Fibroblast of upper back skin (primary cell): Measurements from ENCODE around the gene TRAPPC2L.
"Not testable (repeated sequence)": the region's sequence is repeated elsewhere in the genome, so short reads cannot be mapped to it uniquely, and the experiment has no call there.

ENCODE experiments used
- DNase-seq: peaks from one replicate; pipeline ENCODE4 v3.0.0-alpha.2; 2013

The TRAPPC2L gene

DNA sequence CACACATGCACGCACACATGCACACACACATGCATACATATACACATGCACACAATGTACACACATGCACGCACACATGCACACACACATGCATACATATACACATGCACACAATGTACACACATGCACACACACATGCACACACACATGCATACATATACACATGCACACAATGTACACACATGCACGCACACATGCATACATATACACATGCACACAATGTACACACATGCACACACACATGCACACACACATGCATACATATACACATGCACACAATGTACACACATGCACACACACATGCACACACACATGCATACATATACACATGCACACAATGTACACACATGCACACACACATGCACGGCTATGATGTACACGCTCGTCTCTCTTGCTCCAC lies 37.3 kb downstream of the TRAPPC2L start:
- not testable (repeated sequence) for DNase-seq

DNA sequence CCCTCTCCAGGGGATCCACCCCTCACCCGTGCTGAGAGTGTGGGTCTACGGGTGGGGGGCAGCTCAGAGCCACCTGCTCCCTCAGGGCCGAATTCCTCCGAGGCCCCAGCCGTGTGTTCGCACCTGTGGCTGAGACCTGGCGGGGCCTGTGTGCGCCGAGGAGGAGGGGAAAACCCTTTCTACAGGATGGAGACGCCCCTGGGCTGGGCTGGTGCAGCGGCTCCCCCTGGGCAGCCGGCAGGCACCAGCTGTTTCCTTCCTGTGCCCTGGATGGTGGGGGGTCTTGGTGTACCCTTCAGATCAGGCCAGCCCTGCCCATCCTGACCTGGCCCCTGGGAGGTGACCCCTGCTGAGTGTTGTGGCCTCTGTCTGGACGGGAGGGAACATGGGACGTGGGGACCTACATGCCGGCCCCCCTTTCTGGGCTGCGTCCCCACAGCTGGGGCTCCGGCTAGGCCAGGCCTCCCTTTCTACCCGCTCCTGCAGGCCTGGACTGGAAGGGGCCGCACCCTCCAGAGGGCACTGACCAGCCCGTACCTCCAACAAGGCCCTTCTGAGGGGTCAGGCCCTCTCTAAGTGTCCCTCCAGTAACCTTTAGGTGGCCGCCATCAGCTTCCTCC lies 37.9 kb downstream of the TRAPPC2L start:
- no peak for DNase-seq

DNA sequence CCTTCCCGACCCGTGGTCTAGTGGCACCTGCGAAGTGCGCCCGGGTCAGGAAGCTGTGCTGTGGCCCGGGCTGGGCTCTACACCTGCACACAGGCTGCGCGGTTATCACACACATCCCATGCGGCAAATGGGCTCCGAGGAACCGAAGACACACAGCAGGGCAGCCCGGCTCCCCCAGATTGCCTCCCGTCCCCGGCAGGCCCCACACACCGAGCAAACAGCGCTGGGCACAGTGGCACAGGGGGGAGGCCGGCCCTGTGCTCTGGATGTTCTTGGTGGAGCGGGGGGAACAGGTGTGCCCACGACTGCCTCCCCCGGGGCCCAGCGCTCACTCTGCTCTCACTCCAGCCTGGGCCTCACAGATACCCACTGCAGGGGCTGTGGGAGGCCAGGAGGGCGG lies 38.4 kb downstream of the TRAPPC2L start:
- no peak for DNase-seq

DNA sequence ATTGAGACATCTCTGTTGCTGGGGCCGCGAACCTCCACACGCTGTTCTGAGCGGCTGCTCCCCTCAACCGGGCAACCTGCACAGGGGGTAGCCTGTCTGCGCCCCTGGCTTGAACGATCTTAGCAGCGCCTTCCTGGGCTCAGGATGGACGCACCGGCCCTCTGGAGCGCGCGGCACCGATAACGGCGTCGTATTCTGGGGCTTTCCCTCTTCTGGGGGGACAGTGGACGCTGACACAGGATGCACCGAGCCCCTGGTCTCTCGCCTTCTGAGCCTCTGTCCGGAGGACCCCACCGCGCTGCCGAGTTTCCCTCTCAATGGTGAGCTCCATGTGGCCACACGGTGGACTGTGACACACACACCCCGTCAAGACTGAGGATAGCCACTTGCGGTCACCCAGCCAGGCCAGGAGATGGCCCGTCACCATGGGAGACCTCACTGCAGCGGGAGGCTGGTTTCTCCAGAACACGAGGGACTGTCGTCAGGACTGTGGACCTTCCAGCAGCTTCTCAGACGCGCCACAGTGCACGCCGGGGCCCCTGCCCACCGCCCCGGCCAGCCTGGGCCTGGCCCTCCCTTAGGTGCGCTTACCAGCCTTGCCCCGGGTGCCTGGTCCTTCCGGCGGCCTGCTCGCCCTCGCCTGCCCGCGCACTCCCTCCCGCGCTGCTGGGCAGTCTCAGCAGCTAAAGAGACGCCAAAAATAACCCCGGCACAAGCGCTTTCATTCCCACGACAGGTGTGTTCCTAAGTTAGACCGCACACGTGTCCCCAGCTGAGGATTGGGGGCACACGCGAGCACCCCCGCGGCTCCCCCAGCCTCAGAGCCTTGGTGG lies 39.5 kb downstream of the TRAPPC2L start:
- no peak for DNase-seq

DNA sequence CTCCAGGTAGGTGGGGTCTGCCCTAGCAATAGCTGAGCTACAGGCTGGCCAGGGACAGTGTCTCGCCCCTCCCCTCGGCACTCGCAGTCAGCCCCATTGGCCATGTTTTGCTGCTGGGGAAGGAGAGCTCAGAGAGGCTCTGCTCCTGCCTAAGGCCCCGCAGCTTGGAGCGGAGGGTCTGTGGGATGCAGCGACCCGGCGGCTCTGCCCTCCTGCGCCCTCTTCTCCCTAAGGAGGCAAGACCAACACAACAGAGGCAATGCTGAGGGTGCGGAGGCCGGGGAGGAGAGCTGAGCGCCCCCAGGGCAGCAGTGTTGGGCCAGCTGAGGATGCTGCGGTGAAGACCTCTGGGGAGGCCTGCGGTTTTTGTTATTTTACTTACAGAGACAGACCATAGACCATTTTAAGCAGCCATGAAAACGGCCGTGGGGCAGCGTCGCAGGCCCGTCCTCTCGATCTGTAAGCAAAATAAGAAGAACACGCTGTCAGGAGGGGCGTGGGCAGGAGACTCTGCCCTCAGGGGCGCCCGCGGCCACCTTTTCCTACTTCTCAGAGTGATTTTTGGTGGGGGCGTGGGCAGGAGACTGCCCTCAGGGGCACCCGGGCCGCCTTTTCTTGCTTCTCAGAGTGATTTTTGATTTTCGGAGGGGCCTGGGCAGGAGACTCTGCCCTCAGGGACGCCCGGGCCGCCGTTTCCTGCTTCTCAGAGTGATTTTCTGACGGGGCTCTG lies 40.9 kb downstream of the TRAPPC2L start:
- no peak for DNase-seq

DNA sequence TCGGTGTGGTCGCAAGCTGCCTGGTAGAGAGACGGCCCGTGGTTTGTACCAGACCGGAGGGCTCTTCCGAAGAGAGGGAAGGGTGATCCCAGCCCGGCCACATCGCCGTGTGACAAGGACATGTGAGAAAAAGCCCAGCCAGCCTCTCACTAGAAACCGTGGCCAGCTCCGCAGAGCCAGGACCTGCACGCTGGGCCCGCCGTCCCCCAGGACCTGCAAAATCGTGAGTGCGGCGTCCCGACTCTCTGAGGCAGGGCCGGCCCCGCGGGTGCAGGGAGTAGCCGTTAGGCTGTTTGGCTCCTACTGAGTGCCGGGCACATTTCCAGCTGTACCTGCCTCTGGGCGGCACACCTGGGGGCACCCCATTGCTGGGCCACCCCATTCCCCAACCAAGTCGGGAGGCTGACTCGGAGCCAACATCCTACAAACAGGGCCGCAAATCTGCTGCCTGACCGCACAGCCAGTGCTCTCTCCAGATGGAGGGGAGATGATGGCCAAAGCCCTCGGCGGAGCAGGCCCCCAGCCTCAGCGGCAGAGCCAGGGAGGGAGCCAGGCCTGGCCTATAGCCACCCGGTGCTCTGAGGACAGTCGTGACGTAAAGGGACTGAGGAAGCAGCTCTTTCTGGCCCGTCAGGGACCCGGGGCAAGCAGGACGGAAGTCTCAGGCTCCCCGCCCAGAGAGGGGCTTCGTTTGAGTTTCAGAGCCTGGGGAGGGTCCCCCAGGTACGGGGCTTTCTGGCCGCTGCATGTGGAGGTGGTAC lies 43.2 kb downstream of the TRAPPC2L start:
- no peak for DNase-seq

DNA sequence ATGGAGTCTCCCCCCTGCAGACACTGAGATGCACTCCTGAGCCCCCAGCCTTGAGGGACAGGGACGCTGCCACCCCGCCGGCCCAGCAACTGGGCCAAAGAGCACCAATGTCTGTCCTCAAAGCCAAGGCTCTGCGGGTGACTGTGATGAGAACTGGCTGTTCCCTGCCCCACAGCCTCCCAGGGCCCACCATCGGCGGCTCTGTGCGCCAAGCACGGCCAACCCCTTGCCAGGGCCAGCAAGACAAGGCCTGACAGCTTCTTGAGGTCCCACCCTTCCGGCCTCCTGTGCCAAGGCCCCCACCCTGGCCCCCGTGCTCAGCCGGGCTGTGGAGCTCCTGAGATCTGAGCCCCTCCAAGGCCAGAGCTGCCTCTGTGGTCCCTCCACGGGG lies 43.7 kb downstream of the TRAPPC2L start:
- no peak for DNase-seq

DNA sequence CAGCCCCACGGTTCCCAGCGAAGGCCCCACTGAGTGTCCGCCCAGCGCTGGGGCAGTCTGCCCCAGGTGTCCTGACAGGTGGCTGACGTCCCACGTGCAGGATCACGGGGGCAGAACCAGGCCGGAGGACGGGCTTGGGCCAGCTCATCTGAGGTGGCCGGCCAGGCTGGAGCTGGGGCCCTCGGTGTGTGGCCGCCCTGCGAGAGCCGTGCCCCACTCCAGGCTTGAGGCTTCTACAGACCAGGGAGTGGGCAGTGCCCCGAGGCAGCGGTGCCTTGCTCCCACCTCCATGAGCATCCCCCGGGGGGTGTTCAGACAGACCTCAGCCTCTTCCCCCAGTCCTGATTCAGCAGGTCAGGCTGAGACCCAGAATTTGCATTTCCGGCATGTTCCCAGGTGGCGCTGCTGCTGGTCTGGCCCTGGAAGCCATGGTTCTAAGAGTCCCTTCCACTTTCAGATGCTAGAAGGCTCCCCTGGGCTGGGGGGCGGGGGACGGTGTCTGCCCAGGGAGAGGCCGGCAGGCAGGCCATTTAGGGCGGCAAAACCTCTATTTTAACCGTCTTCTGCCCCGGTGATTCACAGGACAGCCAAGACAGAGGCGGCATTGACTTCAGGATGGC lies 44.9 kb downstream of the TRAPPC2L start:
- no peak for DNase-seq

DNA sequence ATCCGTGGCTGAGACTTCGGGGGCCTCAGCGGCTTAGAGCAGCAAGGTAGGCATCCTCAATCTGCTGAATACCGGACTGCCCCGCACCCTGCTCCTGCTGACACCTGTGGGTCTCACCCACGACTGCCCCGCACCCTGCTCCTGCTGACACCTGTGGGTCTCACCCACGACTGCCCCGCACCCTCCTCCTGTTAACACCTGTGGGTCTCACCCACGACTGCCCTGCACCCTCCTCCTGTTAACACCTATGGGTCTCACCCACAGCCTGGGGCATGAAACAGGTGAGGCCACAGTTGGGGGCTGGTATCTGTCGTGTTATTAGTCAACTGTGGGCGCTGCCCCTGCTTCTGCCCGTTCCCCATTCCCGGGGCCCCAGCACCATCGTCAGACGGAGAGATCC lies 45.8 kb downstream of the TRAPPC2L start:
- no peak for DNase-seq

DNA sequence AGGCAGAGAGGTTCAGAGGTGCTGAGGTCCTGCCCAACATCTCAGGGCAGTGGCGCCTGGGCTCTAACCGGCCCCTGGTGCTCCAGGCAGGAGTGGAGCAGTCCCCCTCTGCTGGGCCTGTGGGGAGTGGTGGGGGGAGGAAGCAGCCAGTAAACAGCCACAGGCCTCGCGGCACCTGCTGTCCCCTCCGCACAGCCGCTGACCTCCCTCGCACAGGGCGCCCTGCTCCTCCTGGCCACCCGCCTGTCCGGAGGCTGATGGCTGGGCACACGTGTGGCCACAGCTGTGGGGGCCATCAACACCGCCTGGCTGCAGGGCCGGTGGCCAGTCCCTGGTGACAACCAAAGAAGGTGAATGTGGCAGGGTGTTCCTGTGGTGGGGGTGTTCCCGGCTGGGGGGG lies 46.3 kb downstream of the TRAPPC2L start:
- DNase-seq = no peak

DNA sequence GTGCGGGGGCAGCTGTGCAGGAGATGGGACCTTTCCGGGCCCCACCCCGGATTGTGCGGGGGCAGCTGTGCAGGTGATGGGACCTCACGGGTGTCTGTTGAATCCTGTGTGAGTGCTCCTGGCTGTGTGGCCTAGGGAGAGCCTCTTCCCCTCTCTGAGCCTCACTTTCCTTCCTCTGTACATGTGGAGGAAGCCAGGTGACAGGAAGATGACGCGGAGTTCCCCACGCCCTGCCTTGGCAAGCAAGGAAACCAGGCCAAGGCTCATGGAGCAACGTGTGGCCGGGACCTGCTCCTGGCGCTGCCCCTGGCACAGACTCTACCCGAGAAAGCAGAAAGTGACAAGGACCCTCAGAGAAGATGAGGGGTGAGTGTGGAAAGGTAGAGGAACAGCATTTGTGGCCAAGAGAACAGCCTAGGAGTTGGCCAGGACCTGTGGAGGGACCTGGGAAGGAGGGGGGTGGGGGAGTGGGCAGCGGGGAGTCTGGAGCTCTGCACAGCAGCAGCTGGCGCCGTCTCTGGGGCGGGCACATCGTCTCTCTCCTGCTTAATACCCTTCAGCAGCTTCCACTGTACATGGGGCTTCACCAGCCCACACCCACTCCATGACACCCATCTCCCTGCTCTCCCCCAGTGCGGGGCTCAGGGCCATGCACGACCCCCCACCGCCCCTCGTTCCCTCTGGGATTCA lies 47.9 kb downstream of the TRAPPC2L start:
- DNase-seq = no peak

DNA sequence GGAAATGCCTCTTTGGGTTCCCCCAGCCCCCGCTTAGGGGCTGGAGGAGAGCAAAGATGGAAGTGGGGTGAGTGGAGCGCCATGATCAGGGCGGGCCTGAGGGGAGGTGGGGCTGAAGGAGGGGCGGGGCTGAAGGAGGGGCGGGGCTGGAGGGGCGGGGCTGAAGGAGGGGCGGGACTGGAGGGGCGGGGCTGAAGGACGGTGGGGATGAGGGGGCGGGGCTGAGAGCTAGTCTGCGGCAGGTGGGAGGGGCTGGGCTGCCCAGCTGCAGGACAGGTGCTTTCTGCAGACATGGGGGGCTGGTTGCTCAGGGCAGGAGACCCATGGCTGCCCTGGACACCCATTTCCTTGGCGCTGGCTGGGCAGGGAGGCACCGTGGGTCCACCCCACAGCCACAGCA lies 48.6 kb downstream of the TRAPPC2L start:
- DNase-seq = no peak

DNA sequence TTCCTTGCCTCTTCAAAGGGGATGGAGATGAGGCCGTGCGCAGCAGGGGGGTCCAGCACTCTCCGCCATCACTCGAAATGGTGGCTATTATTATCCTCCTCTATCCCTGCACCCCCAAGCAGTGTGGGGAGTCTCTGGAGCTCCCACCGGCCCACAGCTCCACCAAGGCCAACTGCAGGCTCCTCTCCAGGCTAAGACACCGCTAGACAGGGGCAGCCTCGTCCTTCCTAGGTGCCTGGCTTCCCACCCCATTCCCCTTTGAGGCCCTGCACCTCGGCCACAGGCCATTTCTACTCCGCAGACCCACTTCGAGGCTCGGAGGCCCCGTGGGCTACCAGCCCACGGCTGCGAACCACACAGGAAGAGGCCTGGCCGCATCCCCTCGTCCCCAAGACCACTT lies 49.1 kb downstream of the TRAPPC2L start:
- DNase-seq = no peak

DNA sequence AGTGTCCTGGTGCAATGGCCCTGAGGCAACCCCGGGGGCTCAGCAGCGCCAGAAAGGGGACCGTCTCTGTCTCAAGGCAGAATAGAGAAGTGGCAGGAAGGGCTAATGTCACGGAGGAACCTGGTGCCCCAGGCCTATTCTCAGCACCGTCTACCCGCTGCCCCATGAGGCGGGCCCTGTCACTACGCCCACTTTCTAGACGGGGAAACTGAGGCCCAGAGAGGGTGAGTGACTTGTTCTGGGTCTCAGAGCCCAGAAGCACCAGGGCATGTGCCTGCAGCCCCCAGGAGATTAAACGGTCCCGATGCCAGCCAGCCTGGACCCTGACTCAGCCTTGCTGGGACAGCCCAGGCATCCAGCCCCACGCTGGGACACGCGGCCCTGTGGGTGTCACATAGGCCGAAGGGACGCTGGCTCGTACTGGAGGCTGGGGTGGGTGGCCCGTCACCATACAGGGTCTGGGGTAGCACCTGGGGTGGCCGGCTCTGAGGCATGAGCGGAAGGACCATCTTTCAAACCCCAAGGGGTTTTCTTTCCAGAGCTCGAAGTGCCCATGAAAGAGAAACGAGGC lies 49.7 kb downstream of the TRAPPC2L start:
- DNase-seq = no peak

DNA sequence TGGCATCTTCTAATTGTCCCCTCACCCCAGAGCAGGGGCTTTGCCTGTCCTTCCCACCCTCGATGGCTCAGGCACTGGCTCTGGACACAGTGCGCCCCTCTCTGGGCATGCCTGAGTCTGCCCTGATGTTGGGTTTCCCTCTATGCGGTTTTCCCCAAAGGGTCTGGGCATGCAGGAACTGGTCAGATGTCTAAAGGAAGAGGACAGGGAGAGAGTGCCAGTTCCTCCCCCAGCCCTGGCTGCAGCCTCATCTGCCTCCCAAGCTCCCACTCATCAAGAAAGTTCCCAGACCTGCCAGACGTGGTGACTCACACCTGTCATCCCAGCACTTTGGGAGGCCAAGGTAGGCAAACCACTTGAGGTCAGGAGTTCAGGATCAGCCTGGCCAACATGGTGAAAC lies 50.8 kb downstream of the TRAPPC2L start:
- DNase-seq = peak; percentile 22

DNA sequence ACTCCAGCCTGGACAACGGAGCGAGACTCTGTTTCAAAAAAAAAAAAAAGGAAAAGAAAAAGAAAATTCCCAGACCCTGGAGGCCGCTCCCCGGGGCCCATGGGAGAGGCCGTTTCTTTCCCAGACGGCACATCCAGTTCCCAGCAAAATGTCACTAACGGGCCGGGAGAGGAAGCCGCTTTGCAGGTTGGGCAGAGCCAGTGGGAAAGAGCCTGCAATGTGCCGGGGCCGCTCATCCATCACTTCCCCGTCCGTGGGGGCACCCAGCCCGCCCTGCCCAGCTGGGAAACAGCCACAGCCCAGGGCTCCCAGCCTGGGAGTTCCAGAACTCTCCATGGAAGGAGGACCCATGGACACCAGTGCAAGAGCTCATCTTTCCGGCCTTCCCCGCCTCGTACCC lies 51.4 kb downstream of the TRAPPC2L start:
- no peak for DNase-seq

DNA sequence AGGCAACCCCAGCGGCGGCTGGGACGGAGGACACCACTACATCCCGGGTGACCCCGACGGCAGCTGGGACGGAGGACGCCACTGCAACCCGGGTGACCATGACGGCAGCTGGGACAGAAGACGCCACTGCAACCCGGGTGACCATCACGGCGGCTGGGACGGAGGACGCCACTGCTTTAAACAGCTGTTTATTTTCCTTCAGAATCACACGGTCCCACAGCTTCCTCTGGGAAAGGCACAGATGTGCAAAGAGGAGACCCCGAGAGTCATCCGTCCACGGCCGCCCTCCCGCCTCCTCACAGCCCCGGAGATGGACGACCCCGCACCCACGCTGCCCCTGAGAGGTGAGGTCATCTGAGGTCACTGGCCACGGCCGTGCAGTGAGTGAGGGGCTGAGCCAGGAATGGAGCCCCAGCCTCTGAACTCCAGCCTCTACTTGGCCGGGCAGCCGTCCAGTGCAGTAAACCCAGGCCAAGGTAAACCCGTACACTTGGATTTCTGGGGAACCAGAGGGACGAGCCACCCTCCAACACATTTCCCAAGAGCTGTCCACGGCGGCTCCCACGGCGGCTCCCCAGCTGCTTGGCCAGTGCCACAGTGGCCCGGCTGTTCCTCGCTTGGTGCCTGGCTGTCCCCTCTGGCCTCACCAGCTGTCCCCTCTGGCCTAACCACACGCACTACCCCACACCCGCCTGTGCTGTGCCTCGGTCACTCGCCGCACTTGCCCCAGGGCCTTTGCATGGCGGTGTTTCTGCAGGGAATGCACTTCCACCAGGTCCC lies 52.7 kb downstream of the TRAPPC2L start:
- DNase-seq = no peak

DNA sequence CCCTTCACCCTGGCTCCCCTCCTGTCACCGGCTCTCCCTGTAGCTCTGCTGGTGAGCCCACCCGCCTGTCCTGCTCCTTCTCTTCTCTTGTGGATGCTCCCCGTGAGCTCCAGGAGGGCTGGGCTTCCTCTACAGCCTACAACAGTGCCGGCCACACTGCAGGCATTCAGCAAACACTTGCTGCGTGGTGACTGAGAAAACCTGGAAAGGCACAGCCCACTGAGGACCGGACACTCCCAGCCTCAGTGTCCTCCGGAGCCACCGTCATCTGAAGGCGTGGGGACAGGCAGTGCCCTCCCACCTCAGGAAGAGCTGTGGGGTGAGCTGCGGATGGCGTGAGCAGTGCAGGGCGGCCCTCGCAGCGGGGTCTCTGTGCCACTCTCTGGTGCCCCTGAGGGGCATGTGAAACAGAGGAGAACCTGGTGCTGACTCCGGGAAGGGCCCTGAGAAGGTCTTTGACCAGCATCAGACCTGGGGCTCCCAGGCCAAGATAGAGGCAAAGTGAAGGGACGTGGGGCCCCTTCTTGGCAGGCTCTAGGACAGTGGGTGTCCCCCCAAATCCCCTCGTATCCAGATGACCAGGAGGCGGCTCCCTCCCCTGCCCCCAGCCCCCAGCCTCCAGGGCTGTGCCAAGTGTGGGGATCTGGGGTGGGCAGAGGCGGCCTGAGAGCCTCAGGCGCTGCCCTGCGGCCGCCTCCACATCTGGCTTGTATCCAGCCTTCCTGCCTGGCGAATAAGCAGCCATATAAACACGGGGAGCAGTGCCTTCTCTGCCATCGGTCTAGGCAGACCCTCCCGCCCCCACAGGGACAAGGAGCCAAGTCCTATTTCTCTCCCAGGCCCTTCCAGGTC lies 53.6 kb downstream of the TRAPPC2L start:
- no peak for DNase-seq

DNA sequence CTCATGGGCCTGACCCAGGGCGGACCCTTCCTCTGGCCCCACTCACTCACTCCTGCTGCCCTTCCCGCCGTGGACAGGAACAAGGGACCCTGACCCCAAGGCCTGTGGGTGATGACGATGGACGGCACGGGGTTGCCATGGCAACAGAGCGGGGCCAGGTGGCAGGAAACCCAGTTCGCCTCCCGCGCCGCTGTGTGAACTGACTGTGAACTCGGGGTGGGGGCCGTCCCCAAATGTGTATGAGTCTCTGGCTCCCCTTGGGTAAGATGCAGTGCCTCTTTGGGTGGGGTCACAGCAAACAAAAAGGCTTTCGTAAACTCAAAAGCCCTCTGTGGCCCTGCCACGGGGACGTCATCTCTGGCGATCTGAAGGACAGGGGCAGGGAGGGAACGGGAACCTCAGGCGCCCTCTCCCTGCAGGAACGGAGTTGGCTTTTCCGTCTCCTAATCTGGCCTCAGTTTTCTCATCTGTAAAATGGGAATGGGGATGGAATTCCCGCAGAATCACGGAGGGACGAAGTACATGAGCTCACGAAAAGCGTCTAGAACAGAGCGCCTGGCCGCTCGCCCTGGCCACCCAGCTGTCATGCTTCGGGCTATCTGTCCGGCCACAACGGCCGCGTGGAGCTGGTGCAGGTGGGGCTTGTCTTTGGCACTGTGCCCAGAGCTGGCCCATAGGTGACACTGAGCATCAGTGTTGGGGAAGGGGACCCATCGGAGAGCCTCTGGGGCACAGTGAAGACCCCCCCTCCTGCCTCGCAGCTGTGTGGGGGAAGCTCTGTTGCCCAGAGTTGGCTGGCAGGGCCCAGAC lies 54.4 kb downstream of the TRAPPC2L start:
- no peak for DNase-seq
